IPS-18a (cell line): ENCODE results near the gene ASAH2B.
"Not testable (repeated sequence)": the region's sequence is repeated elsewhere in the genome, so short reads cannot be mapped to it uniquely, and the experiment has no call there.

ENCODE experiments used
- H3K27ac ChIP-seq: one replicate; pipeline ENCODE4 v1.5.1; 2013; ENCODE audit warnings: low read length
- H3K27me3 ChIP-seq: one replicate; pipeline ENCODE4 v1.6.1; 2013; ENCODE audit warnings: mild to moderate bottlenecking, low read length; ENCODE audit not compliant: control insufficient read depth, insufficient read depth
- H3K36me3 ChIP-seq: one replicate; pipeline ENCODE4 v1.6.1; 2013; ENCODE audit warnings: low read depth, low read length; ENCODE audit not compliant: control insufficient read depth
- H3K4me1 ChIP-seq: one replicate; pipeline ENCODE4 v1.6.1; 2013; ENCODE audit warnings: low read depth, low read length; ENCODE audit not compliant: control insufficient read depth
- H3K4me3 ChIP-seq: one replicate; pipeline ENCODE4 v1.5.1; 2013; ENCODE audit warnings: low read length
- H3K9ac ChIP-seq: one replicate; pipeline ENCODE4 v1.6.1; 2013; ENCODE audit warnings: mild to moderate bottlenecking, low read length, moderate library complexity
- H3K9me3 ChIP-seq: one replicate; pipeline ENCODE4 v1.6.1; 2013; ENCODE audit warnings: low read depth, low read length; ENCODE audit not compliant: control insufficient read depth

Gene ASAH2B

DNA sequence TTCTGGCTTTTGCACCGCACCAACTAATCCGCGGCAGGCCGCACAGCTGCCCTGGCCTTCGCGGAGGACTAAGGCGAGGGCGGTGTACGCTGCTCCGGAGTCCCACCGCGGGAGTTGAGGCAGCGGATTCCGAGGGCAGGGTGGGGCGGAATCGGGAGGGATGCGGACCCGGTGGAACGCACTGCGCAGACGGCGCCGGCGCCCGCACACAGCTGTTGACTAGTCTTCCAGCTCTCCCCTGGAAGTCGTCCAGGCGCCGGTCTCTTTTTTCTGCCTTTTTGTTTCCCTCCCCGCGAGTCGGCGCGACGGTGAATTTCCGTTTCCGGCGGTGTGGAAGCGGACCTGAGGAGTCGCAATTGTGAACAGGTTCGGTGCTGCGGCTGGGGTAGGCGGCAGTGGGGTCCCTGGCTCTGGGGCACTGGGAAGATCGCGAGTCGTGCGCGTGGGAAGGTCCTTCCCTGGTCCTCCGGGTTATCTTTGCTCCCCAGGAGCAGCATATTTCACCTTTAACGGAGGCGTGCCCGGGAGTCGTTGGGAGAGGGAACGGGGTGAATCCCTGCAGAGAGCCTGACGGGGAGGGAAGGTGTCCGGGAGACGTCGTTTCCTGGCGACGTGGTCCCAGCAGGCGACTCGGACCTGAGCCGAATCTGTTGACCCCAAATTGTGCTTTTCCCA, at the start of gene ASAH2B:
TSS of gene ASAH2B (plus strand) at position 319 of the 675 bp plus-strand sequence. CDS start 5,195 bp downstream, outside the sequence.
- peak within 1 kb of the TSS; percentile 93 for H3K4me3 ChIP-seq
- H3K27ac ChIP-seq: peak within 1 kb of the TSS; percentile 27
- no peaks in the 10 kb centered on the region for H3K27me3 ChIP-seq
- no peaks in the 10 kb centered on the region for H3K36me3 ChIP-seq
- no peaks in the 10 kb centered on the region for H3K4me1 ChIP-seq
- no peaks in the 10 kb centered on the region for H3K9me3 ChIP-seq
- peak within 1 kb of the TSS; percentile 84 for H3K9ac ChIP-seq

- not testable (repeated sequence) for H3K9ac ChIP-seq, H3K4me3 ChIP-seq, H3K4me1 ChIP-seq, H3K27ac ChIP-seq, H3K9me3 ChIP-seq, H3K27me3 ChIP-seq, H3K36me3 ChIP-seq
These were observed 41.9 kb upstream of the ASAH2B start for GRCh38 chr10:50697819-50698218.

GRCh38 chr10:50701947-50702346, 37.8 kb upstream of the ASAH2B start:
- H3K27ac ChIP-seq, H3K4me1 ChIP-seq, H3K36me3 ChIP-seq, H3K4me3 ChIP-seq, H3K27me3 ChIP-seq, H3K9me3 ChIP-seq, H3K9ac ChIP-seq: not testable (repeated sequence)

DNA sequence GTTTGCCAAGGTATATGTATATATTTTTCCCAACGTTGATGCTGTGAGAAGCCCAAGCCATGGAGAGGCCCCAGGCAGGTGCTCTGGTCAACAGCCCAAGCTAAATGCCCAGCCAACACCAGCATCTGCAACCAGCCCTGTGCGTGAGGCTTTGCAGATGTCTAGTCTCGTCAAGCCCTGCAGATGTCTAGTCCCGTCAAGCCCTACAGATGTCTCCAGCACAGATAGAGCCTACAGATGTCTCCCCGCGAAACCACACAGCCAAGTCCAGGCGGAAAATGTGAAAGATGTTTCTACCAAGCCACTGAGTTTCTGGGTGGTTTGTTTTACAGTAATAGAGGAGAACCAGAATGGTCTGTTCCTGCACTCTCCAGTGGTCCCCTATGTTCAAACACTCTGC, 36.7 kb upstream of the ASAH2B start:
- H3K9ac ChIP-seq, H3K4me3 ChIP-seq: not testable (repeated sequence)

DNA sequence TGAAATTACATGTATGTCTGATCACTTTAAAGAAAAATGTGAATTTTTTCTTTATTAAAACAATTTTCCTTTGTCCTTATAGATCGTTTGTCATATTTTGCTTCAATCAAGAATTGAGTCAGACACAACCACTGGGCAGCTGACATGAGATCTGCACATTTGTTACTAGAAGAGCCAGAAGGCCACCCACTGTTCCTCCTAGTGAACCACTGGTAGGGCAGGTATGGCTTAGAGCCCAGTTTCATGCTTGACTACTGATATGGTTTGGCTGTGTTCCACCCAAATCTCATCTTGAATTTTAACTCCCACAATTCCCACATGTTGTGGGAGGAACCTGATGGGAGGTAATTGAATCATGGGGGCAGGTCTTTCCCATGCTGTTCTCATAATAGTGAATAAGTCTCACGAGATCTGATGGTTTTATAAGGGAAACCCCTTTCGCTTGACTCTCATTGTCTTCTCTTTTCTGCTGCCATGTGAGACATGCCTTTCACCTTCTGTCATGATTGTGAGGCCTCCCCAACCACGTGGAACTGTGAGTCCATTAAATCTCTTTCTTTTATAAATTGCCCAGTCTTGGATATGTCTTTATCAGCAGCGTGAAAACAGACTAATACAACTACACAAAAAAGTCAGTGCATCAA, 35.2 kb upstream of the ASAH2B start:
- not testable (repeated sequence) for H3K9ac ChIP-seq, H3K36me3 ChIP-seq, H3K9me3 ChIP-seq, H3K27me3 ChIP-seq, H3K27ac ChIP-seq, H3K4me3 ChIP-seq, H3K4me1 ChIP-seq

More for the DNA sequence above, 36.7 kb upstream of the ASAH2B start:
- not testable (repeated sequence) for H3K27ac ChIP-seq, H3K27me3 ChIP-seq, H3K4me1 ChIP-seq, H3K9me3 ChIP-seq, H3K36me3 ChIP-seq

DNA sequence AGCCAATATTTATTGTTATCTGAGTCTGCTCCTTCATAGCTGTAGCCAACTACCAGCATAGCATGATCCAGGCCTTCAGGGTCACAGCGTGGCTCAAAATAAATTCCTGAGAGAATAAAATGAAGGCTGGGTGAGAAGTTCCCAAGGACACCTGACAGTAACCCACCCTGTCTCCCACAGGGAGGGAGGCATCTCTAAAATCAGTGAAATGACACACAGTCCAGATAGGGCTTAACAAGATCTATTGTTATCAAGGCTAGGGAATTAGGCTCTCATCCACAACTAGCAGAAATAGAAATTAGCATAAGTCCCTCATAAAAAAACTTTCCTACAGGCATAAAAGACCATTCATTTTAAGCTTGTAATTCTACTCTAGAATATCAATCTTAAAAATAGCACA, 33.7 kb upstream of the ASAH2B start:
- not testable (repeated sequence) for H3K9ac ChIP-seq, H3K4me3 ChIP-seq, H3K4me1 ChIP-seq, H3K9me3 ChIP-seq, H3K27me3 ChIP-seq, H3K27ac ChIP-seq, H3K36me3 ChIP-seq

- not testable (repeated sequence) for H3K27ac ChIP-seq, H3K9me3 ChIP-seq, H3K4me1 ChIP-seq, H3K4me3 ChIP-seq, H3K9ac ChIP-seq, H3K27me3 ChIP-seq, H3K36me3 ChIP-seq
These were observed 29.5 kb upstream of the ASAH2B start for GRCh38 chr10:50710241-50710640.

DNA sequence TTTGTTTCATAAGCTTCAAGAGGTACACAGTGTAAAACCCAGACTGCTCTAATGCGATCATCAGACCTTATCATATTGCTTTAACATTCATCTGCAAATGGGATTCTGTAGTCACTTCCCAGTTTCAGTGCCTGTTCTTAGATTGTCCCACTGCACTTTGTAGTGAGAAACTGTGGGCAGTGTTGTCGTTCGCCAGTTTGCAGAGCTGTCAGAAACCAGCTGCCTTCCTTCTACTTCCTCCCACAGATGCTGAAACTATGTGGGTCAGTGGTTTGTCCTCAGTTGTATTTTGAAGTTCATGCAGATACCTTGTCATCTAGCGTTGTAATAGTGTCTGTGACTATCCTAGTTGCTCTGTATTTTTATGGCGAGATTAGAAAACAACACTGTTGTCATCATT, 15.9 kb upstream of the ASAH2B start:
- not testable (repeated sequence) for H3K4me1 ChIP-seq, H3K9ac ChIP-seq, H3K27me3 ChIP-seq, H3K9me3 ChIP-seq, H3K4me3 ChIP-seq, H3K36me3 ChIP-seq, H3K27ac ChIP-seq

DNA sequence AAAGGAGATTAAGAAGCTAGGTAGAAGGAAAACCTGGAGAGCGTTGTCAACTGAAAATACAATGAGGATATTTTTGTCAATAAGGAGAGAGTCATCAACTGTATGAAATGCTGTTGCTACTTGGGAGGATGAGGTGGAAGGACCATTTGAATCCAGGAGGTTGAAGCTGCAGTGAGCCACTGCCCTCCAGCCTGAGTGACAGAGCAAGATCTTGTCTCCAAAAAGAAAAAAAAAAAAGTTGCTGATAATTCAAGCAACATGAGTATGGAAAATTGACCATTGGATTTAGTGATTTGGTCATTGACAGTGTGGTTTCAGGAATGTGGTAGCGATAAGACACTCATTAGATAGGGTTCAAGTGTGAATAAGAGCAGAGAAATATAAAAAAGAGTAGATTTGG, 11.6 kb upstream of the ASAH2B start:
- not testable (repeated sequence) for H3K4me1 ChIP-seq, H3K4me3 ChIP-seq, H3K36me3 ChIP-seq, H3K27me3 ChIP-seq, H3K9me3 ChIP-seq, H3K27ac ChIP-seq, H3K9ac ChIP-seq

- H3K9me3 ChIP-seq, H3K27ac ChIP-seq, H3K36me3 ChIP-seq, H3K4me1 ChIP-seq, H3K27me3 ChIP-seq: not testable (repeated sequence)
- Histone ChIP-seq H3K9ac (peak overlapping the region; percentile 84), H3K4me3 (peak overlapping the region; percentile 93)
These were observed 634 bp upstream of the ASAH2B start for GRCh38 chr10:50738987-50739617.

GRCh38 chr10:50740293-50740648, 535 bp downstream of the ASAH2B start:
- Histone ChIP-seq H3K36me3 (no peaks in the 10 kb centered on the region), H3K4me3 (peak overlapping the region; percentile 93), H3K9ac (peak overlapping the region; percentile 84), H3K27ac (peak overlapping the region; percentile 27), H3K9me3 (no peaks in the 10 kb centered on the region), H3K4me1 (no peaks in the 10 kb centered on the region), H3K27me3 (no peaks in the 10 kb centered on the region)

GRCh38 chr10:50742820-50743219, 3.1 kb downstream of the ASAH2B start:
- H3K9ac ChIP-seq, H3K27ac ChIP-seq, H3K4me3 ChIP-seq, H3K4me1 ChIP-seq, H3K27me3 ChIP-seq, H3K36me3 ChIP-seq, H3K9me3 ChIP-seq: not testable (repeated sequence)
